ENCODE data around the gene MINDY3.

DNA sequence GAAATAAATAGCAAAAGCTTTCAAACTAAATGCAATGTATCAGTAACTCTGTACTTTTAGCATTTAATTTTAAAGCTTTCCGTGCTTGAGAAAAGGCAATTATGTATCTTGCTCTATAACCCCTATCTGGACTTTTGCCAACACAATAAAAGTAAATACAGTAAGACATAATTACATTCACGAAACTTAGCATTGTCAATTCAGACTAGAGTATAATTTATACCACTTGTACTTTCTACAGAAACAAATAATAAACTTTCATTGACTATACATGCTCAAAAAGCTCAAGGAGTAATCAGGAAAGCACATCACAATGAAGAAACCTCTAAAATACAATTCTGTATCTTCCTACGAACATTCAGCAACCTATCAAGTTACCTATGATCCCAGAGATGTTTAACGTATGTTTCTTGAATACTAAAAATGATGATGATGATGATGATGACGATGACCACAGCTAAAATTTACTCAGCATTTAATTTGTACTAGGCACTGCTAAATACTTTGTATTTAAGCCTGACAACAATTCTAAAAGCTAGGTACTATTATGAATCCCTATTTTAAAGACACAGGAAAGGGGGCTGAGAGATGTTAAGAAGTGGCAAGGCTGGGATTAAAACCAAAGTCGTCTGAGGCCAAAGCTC is 44.9 kb downstream of the MINDY3 start:
- TF ChIP-seq EZH2 (IDR thresholded peaks at IDR 0.05; ENCODE audit: low read depth) (no peak), CTCF (conservative IDR thresholded peaks at IDR 0.05) (no peak)
